Posterior vena cava (tissue), 2 donors: ENCODE measurements around the gene C3orf20. TPM values are rescaled to one million over a fixed set of nuclear protein-coding genes. Genes with fewer than 3 reads are reported as not detected.

Experiments
- DNase-seq: peaks from one replicate; pipeline ENCODE4 v3.0.0-alpha.2; 2020; ENCODE audit warnings: low spot score
- intact Hi-C, 2 donors: fragments of 100-400 bp; cut with DNase I; formaldehyde crosslinking; loops; one replicate each; pipeline versions ENCODE4 v1.14.1 to v1.14.2; 2022 to 2023
- long read RNA-seq, 2 donors: library from polyadenylated mRNA; unstranded; transcript quantifications; one replicate each; pipeline ENCODE4 v2.0.0, GENCODE V29; 2020 to 2021
- total RNA-seq, 2 donors: library from RNA; stranded (reverse); fragmentation: NEBNext Ultra II Directional; extraction: Animal tissue kit (Norgen Biotek cat#: 25700); gene quantifications; one replicate each; pipeline ENCODE4 v1.2.1, GENCODE V29; 2021
- donor health status: DM: yes; HTN: yes; CAD: no.
- donor health status: DM: yes; HTN: yes; CAD: no.

Gene C3orf20
- under 1 TPM in 1 of 2 donors, not detected in 1; 0.10 TPM for total RNA-seq
- long read RNA-seq, donor 1 = 0 reads
- long read RNA-seq, donor 2, partial matches to known transcripts = 0 of 3 reads
- long read RNA-seq, donor 2, other reads (novel, unspliced or antisense) = 3 of 3 reads

GRCh38 chr3:14674841-14675240 is at the start of gene C3orf20:
Gene C3orf20, plus strand, starts transcription at chr3:14675141. Its CDS starts 7,573 bp downstream, at chr3:14682714.
- intact Hi-C loops = loop anchor here in 1 of 2 donors (5.0 kb wide), 1 partner anchor 247 kb away; no protein-coding TSS in a partner anchor
- no peak for DNase-seq

- peak; percentile 53 for DNase-seq
- intact Hi-C loops = no loop called here
These were observed 49.5 kb upstream of the C3orf20 start for GRCh38 chr3:14625443-14625842.

GRCh38 chr3:14627815-14628214 is 47.1 kb upstream of the C3orf20 start:
- peak; percentile 38 for DNase-seq
- intact Hi-C loops = no loop called here

- intact Hi-C loops = no loop called here
- no peak for DNase-seq
These were observed 46.5 kb upstream of the C3orf20 start for GRCh38 chr3:14628406-14628805.

GRCh38 chr3:14630404-14631100 is 44.4 kb upstream of the C3orf20 start:
- DNase-seq = no peak
- intact Hi-C loops = no loop called here

- no peak for DNase-seq
- intact Hi-C loops = no loop called here
These were observed 43.8 kb upstream of the C3orf20 start for GRCh38 chr3:14631101-14631497.

GRCh38 chr3:14631687-14632441 is 43.1 kb upstream of the C3orf20 start:
- intact Hi-C loops = no loop called here
- DNase-seq = peak; percentile 70

GRCh38 chr3:14632442-14632930 is 42.5 kb upstream of the C3orf20 start:
- intact Hi-C loops = no loop called here
- DNase-seq = no peak

GRCh38 chr3:14633417-14633816 is 41.5 kb upstream of the C3orf20 start:
- no peak for DNase-seq
- intact Hi-C loops = no loop called here

GRCh38 chr3:14633819-14634424 is 41.0 kb upstream of the C3orf20 start:
- DNase-seq = peak; percentile 87

GRCh38 chr3:14634763-14635400 is 40.1 kb upstream of the C3orf20 start:
- DNase-seq = no peak
- intact Hi-C loops = no loop called here

More at GRCh38 chr3:14633819-14634424, 41.0 kb upstream of the C3orf20 start:
- intact Hi-C loops = no loop called here

- intact Hi-C loops = no loop called here
- DNase-seq = no peak
These were observed 38.3 kb upstream of the C3orf20 start for GRCh38 chr3:14636496-14637087.

- intact Hi-C loops = no loop called here
- peak; percentile 17 for DNase-seq
These were observed 34.8 kb upstream of the C3orf20 start for GRCh38 chr3:14640157-14640562.

- intact Hi-C loops = no loop called here
These were observed 34.2 kb upstream of the C3orf20 start for GRCh38 chr3:14640734-14641133.

GRCh38 chr3:14641346-14641745 is 33.6 kb upstream of the C3orf20 start:
- peak; percentile 56 for DNase-seq
- intact Hi-C loops = no loop called here

More at GRCh38 chr3:14640734-14641133, 34.2 kb upstream of the C3orf20 start:
- no peak for DNase-seq

GRCh38 chr3:14645453-14645852 is 29.5 kb upstream of the C3orf20 start:
- intact Hi-C loops = no loop called here
- no peak for DNase-seq

- DNase-seq = no peak
- intact Hi-C loops = no loop called here
These were observed 28.8 kb upstream of the C3orf20 start for GRCh38 chr3:14646131-14646573.

GRCh38 chr3:14646589-14647413 is 28.1 kb upstream of the C3orf20 start:
- no peak for DNase-seq
- intact Hi-C loops = no loop called here
